AG09309 (cell line): ENCODE results near the gene CADPS.
A peak's percentile ranks its signal among the peaks of the same experiment; 100 is the strongest.

Source experiments
- DNase-seq: peaks from one replicate; pipeline ENCODE4 v3.0.0-alpha.2; 2010; ENCODE audit warnings: low read depth
- H3K4me3 ChIP-seq: 2 replicates; pipeline ENCODE4 v1.5.1; 2011; ENCODE audit warnings: mild to moderate bottlenecking, low read depth, low read length, moderate library complexity; ENCODE audit not compliant: control insufficient read depth
- CTCF ChIP-seq: IDR thresholded peaks from 2 replicates; pipeline ENCODE4 v1.5.1; 2011; ENCODE audit warnings: mild to moderate bottlenecking, low read depth, low read length, inconsistent platforms; ENCODE audit not compliant: insufficient read depth, control insufficient read depth; ENCODE audit errors: missing control alignments

The CADPS gene

GRCh38 chr3:62833538-62833937, 41.7 kb downstream of the CADPS start:
- no peak overlapping the region for H3K4me3 ChIP-seq
- DNase-seq: no peak
- peak; percentile 66 for TF ChIP-seq CTCF

DNA sequence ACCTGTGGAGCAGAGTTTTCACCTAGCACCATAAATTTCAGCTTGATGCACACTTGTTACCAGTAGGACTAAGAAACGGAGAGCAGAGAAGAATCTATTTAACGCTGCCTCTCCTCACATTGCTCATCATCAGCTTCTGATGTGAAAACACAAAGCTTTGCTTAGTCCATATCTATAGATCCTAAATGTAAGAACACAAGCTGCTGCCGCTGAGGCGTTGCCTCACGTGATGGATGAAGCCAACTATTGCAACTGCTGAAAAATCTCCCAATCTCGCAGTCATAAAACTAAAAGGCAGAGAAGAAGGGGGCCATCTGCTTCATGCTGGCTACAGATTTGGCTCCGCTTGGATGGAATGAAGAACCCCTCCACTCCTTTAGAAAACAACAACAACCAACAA, 42.7 kb downstream of the CADPS start:
- no peak overlapping the region for H3K4me3 ChIP-seq
- no peak for DNase-seq
- no peak for TF ChIP-seq CTCF

DNA sequence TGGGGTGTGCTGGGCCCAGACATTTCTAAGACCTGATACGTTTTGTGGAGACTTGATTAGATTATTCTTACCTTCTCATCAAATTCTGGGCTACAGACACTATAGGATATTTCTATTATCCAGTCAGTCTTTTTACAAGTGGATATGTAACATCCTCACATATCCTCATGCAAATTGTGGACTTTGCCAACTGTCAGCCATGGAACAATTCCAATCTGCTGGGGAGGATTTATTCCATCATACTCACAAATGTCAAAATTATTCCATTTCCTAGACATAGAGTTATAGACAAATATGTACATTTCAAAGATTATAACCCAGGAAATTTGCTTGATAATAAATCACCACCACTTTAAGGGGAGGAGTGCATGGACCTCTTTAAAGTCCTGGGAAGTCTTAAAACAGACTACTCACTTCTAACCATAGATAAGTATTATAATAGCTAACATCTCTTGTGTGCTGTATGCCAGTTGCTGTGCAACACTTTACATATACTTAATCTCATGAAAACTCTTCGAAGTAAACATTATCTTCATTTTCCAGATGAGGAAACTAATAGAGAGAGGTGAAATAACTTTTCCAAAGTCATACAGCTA, 44.4 kb downstream of the CADPS start:
- DNase-seq: no peak
- TF ChIP-seq CTCF: no peak
- H3K4me3 ChIP-seq: no peak overlapping the region

DNA sequence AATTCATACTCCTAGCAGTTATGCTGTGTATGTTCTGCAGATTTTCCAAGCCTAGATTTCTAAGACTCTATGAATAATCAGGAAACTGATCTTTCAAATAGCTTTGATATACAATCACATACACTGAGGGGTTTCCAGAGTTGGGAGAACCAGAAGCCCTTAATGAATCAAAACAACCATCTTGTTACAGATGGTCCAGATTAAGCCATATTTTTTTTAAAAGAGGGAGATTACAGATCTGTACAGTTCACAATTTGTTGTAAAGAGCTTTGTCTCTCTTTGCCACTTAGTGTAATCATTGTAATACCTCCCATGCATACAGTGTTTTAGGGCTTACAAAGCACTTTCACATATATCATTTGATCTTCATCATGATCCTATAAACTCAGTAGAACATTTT, 47.7 kb downstream of the CADPS start:
- TF ChIP-seq CTCF: no peak
- H3K4me3 ChIP-seq: no peak overlapping the region
- no peak for DNase-seq

- no peak overlapping the region for H3K4me3 ChIP-seq
- no peak for DNase-seq
- TF ChIP-seq CTCF: no peak
Measured at GRCh38 chr3:62824965-62825592, 50.1 kb downstream of the CADPS start.

- TF ChIP-seq CTCF: no peak
- DNase-seq: no peak
- no peak overlapping the region for H3K4me3 ChIP-seq
Measured at GRCh38 chr3:62823461-62824050, 51.7 kb downstream of the CADPS start.
